Measurements from ENCODE around the gene DNAH7.

- TF ChIP-seq CTCF (IDR thresholded peaks at IDR 0.05) (no peak), ZFX (IDR thresholded peaks at IDR 0.05; ENCODE audit: borderline replicate concordance) (no peak)
Observed at GRCh38 chr2:195722075-195722474, 346.6 kb downstream of the DNAH7 start.
